Cortex of kidney (tissue), 1 donor: Measurements from ENCODE around the gene R3HDML.

Experiments used
- DNase-seq: peaks from one replicate; lab custom pipeline; 2025; lab: John Stamatoyannopoulos, UW

Gene R3HDML

DNA sequence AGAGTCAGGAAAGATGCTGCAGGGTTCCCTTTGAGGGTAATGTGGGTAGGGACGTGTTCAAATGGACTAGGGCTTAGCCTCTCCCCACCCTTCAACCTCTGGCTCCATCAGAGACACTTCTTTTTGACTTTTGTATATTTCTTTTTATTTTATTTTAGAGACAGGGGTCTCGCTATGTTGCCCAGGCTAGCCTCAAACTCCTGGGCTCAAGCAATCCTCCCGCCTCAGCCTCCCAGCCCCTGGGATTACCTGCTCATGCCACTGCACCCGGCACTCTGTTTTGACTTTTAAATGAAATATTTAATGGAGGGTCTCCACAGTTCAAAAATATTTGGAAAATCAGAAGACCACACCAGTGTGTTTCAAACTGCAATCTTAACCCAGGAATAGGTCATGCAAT lies 27.2 kb downstream of the R3HDML start:
- no peak for DNase-seq

DNA sequence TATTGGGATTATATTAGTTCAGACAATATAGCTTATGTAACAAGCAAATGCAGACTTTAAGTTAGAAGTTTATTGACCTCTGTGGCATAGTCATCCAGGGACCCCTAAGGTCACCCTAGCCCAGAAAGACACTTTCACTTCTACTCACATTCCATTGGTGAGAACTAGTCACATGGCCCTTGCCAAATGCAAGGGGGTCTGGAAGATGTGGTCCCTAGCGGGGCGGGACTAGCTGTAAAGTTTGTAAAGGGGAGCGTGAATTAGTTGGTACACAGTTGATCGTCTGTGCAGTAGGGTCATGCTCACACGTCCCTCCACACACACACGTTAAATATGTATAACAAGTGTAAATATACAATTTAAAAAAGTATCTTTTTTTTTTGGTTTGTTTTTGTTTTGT lies 27.9 kb downstream of the R3HDML start:
- DNase-seq: no peak

DNA sequence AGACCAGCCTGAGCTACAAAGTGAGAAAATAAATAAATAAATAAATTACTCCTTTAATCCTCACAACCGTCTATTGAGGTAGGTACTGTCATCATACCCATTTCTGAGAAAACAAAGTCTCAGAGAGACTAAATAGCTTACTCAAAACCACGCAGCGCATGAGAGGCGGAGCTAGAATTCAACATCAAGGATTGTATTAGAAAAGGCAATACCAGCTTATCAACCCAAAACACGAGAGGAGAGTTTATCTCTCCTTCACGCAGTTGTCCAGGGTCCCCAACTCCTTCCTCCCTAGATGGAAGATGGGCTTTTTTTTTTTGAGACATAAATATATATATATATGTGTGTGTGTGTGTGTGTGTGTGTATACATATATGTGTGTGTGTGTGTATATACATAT lies 30.9 kb downstream of the R3HDML start:
- DNase-seq: no peak

DNA sequence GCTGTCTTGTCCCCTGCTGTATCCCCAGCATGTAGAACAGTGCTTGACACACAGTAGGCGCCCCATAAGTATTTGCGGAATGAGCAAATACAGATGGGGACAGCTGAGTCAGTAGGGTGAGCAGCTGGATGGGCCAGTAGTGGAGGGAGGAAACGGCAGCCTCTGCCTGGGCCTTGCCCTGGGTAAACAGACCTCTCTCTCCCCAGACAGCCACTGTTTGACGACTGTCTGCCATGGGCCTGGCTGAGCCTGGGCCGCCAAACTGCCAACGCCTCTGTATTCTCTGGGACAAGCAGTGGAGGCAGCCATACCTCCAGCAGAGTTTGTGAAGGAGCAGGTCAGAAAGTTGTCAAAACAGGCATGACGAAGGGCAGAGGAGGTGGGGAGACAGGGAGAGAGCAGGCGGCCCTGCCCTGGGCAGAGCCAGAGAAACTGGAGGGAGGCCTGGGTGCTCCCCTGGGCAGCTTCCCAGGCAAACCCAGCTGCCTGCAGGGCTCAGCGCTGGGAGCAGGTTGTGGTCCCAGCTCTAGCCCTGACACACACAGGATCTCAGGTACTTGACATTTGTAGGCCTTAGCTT lies 33.9 kb downstream of the R3HDML start:
- no peak for DNase-seq

DNA sequence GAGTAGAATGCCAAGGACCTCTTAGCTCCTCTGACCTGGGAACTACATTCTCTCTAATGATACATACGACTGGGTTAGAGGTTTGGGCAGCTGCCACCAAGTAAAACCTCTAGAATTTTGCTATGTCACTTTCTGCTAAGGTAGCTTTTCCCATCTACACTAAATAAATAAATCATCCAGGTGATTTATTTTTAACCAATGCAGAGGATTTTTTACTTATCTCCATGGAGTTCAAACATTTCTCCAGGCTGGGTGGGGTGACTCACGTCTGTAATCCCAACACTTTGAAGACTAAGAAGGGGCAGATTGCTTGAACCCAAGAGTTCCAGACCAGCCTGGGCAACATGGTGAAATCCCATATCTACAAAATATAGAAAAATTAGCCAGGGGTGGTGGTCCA lies 45.8 kb downstream of the R3HDML start:
- DNase-seq: no peak

DNA sequence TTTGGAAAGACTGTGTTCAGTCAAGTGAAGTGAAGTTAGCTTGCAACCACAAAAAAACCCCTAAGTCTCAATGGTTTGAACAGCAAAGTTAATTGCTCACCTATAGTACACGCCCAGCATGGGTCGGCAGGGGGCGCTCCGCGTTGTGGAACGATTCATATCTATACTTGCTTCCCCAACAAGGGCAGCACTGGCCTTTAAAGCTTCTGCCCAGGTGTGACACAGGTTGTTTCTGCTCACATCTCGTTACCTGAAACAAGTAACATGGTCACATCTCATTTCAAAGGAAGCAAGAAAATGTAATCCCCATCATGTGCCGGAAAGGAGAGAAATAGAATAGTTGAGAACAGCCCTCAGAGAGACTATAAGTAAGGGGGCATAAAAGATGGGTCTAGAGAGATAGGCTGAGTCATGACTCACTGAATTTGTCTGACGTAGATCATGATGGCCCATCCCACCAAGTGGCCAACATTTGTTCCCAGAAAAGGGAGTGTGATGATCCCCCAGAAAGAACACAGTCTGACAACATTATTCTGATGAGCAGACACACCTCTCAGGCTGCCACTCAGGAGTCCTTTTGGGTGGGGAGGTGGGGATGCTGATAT lies 47.7 kb downstream of the R3HDML start:
- DNase-seq: no peak

DNA sequence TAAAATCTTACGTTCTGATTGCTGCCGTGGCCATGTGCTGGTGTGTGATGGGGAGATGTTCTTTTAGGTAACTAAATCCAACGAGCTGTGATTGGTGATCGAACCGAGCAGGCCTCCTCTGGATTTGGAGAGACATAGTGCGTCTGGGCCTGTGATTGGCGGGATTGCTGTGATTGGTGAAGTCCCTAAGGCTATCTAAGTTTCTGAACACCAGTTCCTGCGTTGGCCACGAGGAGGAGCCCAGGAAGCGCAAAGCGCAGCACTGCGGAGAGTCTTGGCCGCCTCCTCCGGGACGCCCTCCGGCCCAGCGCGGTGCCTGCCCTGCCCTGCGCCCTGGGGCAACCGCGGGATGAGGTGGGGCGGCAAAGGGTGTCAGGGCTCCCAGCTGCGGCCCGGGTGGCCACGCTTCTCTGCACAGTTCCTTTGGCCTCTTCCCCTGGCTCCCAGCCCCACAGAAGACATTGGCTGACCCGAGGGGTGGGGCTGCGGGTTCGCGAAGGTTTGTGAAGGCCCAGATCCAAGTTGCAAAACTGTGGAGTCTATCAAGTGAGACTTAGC lies 51.7 kb downstream of the R3HDML start:
- no peak for DNase-seq

DNA sequence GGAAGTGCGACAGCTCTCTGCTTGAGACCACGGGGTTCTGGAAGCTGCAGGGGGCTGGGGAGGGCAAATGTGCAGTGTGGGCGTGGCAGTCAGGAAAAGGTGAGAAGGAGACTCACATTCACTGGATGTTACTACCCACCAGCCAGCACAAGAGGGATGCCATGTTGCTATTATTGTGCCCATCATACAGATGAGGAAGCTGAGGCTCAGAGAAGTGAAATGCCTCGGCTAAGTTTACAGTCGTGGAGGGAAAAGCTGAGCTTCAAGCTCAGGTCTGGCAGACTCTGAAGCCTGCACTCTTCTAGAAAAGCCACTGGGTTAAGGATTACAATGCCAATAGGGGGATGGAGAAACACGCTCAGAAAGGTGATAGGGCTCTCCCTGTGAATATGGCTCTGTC lies 53.0 kb downstream of the R3HDML start:
- DNase-seq: no peak

DNA sequence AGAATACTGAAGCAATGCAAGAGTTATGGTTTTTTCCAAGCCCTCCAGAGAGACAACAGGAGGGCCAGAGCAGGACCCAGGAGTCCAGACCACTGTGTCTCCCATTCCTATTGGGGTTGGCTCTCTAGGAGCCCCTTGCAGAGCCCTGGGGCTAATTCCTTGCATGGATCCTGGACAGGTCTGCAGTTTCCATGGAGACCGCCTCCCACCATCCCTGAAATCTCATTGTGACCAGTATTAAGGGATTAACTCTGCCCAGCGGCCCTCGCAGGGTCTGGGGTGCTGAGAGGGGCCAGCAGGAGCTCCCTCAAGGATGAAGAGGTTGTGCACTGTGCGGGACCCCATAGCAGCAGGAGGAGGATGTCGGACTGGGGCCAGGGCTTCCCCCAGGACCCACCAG lies 53.4 kb downstream of the R3HDML start:
- no peak for DNase-seq

DNA sequence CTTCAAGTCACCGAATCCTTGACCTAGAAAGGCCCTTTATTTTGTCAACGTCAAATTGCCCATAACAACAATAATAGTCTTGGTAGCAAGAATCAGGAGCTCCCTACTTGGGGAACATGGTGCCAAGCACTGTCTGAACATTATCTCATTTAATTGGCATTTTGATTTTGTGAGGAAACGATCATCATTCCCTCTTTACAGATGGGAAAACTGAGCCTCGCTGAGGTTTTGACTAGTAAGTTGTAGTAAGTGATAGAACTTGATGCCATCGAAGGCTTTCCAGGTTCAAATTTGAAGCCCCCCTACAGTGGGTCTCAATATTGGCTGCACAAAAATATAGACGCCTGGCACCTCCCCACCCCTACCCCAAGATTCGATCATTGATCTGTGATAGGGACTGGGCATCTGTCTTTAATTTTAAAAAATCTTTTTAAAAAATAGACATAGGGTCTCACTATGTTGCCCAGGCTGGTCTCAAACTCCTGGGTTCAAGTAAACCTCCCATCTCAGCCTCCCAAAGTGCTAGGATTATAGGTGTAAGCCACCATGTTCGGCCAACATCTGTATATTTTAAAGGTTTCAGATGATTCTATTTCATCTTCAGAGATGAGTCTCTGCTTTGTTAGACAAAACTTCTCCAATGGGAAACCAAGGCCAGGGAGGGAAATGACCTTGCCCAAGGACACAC lies 55.4 kb downstream of the R3HDML start:
- DNase-seq: no peak

DNA sequence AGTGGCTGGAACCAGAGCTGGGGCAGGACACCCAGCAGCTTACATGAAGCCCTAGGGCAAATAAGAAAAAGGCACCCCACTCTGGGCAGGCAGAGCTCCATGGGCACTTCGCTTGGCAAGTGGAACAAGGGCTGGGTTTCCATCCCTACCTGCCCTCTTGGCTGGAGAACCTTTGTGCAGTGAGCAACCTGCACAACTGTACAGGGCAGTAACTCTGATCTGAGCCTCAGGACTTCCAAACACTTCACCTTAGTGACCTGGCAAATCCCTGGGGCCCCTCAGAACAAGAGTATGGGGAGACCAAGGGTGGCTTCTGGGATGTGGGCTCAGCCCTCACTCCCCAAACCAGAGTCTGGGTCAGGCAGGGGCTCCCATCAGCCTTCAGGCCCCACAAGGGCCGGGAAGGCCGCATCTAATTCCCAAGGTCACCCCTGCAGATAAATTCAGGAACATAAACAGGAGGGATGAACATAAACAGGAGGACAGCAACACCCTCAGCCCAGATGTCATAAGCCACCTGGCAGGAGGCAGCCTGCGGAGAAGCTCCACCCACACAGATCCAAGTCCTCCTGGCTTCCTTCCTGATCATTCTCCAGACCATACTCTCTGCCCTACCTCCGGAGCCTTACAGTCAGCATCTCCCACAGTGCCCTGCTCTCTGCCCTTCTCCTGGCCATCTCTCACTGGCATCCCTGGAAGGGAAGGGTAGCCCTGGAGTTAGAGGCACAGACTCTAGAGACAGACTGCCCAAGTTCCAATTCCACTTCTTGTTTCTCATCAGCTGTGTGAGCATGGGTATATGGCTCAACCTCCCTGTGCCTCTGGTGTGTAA lies 56.1 kb downstream of the R3HDML start:
- DNase-seq: no peak

DNA sequence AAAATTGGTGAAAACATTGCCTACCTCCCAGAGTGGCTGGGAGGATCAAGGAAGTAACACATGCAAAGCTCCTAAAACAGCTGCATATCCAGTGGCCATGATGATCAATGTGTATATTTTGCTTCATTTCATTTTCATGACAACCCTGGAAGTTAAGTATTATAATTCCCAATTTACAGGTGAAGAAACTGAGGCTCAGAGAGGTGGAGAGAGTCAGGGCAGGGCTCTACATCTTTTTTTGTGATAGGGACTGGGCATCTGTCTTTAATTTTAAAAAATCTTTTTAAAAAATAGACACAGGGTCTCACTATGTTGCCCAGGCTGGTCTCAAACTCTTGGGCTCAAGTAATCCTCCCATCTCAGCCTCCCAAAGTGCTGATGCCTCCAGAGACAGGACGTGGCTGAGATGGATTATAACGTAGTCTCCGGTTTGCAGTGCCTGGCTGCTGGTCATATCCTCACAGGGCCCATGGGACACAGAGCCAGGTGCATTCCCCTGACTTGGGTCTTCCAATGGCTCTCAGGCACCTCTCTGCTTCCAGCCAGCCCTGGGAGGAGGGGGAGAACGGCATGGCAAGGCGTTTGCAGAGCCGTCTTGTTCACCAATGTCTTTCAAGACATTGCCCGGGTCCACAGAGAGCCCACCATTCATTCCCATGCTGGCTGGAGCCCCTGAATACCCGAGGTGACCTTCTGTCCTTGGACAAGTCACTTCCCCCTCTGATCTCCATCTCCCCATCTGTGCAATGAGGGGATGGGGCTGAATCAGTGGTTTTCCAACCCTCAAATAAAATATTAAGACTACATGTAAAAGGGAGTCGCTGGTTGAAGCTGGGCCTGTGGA lies 57.0 kb downstream of the R3HDML start:
- DNase-seq: no peak

DNA sequence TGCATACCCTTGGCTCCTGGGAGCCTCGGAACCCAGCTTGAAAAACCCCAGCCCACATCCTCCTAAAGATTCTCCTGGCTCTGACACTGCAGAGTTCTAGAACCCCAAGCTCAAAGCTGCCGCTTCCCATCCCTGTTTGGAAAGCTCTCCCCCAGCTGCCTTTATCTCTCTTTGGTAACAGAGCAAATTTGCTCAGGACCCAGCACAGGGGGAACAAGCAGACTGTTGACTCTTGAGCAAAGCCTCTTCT lies 57.5 kb downstream of the R3HDML start:
- DNase-seq: no peak

DNA sequence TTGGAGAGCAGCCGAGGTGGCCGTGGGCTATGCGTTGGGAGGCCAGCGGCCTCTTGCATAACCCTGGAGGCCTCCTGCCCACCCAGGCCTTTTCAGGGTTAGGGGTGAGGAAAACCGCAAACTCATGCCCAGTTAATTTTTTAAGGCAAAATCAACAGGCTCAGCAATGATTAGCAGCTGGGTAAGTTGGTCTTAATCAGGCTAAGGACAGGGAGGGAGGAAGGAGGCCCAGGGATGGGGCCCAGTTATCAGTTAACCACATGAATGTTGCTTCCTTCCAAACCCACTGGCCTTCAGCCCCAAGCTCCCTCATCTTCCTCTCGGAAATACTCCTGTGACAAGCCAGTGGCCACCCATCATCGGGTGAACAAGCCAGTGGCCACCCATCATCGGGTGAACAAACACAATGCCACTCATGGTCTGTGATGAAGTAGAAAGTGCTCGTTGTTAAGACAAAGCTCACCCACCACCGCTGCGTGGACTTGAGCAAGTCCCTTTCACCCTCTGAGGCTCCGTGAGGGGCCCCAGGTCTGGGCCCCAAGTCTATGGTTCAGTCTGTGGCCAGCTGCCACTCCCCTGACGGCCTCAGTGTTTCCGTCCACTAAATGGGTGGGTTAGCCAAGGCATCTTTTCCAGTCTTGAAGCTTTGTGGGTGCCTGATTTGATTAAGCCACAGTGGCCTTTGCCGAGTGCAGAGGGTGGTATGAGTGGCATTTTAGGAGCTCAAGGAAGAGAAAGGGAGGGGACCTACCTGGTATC lies 58.0 kb downstream of the R3HDML start:
- DNase-seq: no peak

DNA sequence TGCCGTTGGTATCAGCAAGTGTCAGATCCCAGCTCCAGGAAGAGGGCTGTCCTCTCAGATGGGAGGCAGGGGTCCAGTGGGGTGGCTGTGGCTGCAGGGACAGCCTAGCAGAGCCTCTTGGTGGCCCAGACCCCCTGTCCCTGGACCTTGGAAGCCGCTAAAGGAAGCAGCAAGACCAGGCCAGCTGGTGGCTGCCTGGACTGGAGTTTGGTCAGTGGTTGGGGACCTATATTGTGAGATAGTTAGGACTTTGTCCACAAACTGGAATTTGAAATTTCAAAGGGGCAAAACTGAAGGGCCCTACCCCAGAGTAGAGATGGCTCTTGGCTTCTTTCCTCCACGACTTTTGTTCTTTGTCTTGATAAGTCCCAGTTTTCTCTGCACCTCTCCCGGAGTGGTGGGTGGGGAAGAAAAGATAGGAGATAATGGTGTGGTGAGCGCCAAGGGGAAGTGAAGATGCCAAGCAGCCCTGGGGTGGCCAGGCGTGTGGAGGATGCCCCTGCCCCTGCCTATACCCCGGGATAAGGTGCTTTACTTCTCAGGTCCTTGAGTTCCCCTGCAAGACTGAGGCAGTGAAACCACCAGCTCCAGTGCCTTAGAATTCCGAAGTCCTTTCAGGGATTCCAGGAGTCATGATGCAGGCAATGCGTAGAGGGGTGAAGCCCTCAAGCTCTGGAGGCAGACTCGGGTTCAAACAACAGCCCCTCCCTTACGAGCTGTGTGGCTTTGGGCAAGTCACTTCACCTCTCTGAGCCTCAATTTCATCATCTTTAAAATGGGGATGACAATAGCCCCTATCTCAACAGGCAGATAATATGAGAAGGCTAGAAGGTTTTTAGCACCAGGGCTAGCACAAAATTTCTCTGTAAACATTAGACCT lies 58.9 kb downstream of the R3HDML start:
- DNase-seq: no peak

DNA sequence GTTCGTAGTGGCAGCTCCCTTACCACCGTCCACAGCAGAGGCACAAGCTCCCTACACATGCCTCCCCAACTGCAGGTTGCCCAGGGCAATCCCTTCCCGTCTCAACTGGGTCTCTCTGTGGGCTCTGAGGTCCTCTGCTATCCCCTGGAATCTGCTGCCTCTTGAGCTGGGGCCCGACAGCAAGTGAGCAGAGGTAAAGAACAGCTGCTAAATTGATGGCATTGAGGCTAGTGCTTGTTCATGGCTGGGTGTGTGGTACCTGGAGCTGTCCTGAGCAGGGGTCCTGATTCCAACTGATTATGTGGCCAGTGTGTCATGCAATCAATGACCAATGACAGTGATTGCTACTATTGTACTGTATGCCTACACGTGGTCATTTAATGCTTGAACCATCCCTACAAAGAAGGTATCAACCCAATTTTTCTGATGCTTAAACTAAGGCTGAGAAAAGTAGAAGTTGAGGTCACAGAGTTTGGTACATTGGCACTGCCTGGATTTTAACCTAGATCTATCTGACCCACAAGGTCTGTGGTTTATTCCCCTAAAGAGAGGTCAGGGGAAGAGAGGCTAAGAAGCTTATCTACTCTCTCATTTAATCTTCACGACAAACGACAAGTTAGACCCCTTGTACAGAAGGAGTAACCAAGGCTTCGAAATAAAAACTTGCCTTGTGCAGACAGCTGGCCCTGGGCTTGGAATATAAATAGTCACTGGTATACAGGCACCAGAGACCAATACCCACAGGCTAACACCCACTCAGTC lies 59.7 kb downstream of the R3HDML start:
- no peak for DNase-seq

DNA sequence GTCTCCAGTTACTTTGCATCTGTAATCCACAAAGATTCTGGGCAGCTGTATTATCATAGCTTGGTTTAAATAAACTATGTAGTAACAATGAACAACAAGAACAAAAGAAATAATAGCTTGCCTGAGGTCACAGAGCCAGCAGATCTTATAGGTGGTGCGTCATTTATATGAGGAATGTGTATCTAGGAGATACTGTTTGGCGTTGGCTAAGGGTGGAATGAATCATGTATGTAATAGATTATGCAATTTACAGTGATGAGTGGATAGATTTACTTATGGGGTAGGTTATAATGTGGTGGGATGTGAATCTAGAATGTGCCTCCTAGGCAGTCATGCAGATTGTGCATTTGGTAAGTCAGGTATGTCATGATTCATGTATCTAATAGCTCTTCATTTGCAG lies 61.5 kb downstream of the R3HDML start:
- no peak for DNase-seq

DNA sequence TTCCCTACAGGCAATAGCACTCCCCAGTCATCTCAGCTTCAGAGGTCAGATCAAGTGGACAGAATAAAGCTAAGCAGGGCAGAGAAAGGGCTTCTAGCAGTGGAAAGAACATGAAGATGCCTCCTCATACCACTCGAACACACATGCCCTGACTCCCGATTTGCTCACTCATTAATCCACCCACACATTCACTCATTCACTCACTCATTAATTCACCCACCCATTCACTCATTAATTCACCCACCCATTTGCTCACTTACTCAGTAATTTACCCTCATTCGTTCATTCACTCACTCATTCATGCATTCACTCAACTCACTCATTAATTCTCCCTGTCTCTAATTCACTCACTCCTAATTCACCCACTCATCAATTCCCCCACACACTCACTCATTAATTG lies 62.6 kb downstream of the R3HDML start:
- DNase-seq: no peak

DNA sequence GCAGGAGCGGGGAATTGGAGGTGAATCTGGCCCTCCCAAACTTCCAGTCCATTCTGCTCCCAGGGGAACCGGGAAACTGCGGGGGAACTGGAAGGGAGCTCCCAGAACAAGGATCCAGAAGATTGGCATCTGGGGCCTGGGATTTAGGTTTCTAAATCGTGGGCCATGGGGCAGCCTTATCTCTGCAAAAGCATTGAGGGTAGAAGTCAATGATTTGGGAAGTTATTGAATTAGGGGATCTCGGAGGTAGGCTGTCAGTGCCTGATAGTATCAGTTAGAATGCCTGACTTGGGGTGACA lies 63.8 kb downstream of the R3HDML start:
- DNase-seq: no peak
